GM15510 (cell line): ENCODE measurements around the gene TP53TG5.

Experiments
- POLR2A ChIP-seq: IDR thresholded peaks from 3 replicates; pipeline ENCODE4 v1.6.1; 2011; ENCODE audit warnings: borderline replicate concordance; ENCODE audit not compliant: insufficient read length; ENCODE audit errors: extremely low read depth

Gene TP53TG5

GRCh38 chr20:45408646-45409213, 30.6 kb upstream of the TP53TG5 start:
- no peak for TF ChIP-seq POLR2A

DNA sequence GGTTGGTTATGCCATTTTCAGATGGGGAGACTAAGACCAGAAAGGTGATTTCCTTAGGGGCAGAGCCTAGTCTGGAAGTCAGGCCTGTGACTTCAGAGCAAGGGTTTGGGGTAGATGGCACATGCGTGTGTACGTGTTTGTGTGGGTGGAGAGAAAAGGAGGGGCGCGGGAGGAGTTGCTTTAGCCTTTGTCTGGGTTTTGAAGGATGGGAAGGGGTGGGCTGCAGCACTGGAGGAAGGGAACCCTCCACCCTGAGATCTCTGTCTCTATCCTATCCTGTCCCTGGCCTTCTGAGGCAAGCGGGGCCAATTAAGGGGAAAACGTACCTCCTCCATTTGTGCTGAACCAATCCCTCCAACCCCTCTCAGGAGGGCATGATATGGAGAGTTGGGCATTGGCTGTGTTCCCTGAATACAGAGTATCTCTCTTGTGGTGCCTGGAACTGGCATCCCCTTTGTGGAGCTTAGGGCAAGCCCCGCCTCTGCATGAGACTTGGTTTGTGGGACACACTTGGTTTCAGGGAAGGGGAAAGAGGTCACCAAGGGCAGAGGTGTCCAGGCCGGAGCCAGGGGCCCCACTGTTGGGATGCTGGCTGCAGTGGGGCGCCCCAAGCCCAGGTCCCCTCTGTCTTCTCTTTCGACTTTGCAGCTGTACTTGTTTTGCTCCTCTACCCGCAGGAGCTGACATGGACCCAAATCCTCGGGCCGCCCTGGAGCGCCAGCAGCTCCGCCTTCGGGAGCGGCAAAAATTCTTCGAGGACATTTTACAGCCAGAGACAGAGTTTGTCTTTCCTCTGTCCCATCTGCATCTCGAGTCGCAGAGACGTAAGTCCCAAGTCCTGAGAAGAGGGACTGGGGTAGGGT, 29.9 kb upstream of the TP53TG5 start, which contains the start of gene DBNDD2:
DBNDD2 (plus strand) TSS at position 507 of the 863 bp plus-strand sequence; CDS start at position 686, 179 bp downstream.
- no peak for TF ChIP-seq POLR2A

DNA sequence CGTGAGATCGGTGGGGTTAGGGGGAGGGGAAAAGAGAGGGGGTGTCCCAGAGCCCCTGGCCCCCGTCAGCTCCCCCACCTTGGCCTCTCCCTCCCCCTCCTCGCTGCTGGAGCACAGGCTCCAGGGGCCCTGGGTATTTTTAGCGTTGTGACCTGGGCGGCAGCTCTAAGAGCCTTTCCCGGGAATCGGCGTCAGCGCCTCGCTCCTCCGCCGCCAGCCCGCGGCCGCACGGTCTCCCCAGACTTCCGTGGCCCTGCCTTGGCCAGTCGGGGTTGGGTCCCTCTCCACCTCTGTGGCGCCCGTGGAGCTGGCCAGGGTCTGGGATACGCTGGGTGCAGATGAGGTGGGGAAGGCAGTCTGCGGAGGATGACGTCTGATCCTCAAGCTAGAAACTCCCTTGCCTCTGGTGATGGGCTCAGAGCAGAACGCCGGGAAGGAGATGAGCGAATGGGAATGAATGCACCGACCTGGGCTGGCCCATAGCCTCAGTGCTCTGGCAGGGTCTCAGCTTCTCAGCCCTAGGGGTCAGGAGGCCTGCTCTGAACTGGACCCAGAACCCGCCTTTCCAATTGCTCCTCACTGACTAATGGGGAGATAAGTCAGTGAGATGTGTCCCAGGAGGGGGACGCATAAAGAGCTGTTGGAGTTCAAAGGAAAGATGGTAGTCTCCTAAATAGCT, 29.1 kb upstream of the TP53TG5 start:
- no peak for TF ChIP-seq POLR2A

- TF ChIP-seq POLR2A, result no peak
Measured at GRCh38 chr20:45406260-45407066, 28.3 kb upstream of the TP53TG5 start.

GRCh38 chr20:45405571-45406259, 27.6 kb upstream of the TP53TG5 start:
- TF ChIP-seq POLR2A, result no peak

DNA sequence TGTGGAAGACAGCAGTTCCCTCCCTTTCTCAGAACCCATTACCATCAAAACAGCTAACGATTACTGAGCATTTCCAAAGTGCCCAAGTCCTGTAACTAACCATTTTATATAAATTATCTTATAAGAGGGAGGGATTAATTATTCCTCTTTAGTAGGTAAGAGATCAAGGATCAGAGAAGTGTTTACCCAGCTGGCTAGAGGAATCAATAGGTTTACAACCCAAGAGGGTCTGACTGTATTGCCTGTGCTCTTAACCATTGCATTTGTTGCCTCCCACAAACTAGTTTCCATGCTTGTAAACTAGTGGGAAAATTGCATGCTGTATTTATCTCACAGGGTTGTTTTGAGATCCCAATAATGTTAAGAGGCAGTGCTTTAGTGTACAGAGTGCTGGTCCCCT, 26.3 kb upstream of the TP53TG5 start:
- TF ChIP-seq POLR2A, result no peak

GRCh38 chr20:45402946-45403345, 24.8 kb upstream of the TP53TG5 start:
- TF ChIP-seq POLR2A, result no peak

- no peak for TF ChIP-seq POLR2A
Measured at GRCh38 chr20:45400346-45401031, 22.4 kb upstream of the TP53TG5 start.

DNA sequence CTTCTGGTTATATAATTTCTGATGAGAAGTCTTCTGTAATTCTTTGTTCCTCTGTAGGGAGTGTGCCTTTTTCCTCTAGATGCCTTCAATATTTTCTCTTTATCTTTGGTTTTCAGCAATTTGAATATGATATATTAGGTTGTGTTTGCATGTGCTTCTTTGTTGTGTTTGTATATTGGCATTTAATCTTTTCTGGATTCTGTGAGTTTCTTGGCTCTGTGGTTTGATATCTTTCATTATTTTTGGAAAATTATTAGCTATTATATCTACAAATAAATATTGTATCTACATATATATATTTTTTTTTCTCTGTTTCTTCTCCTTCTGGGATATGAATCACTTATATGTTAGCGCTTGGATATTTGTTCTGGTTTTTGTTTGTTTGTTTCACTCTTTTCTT, 20.9 kb upstream of the TP53TG5 start:
- no peak for TF ChIP-seq POLR2A

- no peak for TF ChIP-seq POLR2A
Measured at GRCh38 chr20:45395114-45395415, 16.9 kb upstream of the TP53TG5 start.

DNA sequence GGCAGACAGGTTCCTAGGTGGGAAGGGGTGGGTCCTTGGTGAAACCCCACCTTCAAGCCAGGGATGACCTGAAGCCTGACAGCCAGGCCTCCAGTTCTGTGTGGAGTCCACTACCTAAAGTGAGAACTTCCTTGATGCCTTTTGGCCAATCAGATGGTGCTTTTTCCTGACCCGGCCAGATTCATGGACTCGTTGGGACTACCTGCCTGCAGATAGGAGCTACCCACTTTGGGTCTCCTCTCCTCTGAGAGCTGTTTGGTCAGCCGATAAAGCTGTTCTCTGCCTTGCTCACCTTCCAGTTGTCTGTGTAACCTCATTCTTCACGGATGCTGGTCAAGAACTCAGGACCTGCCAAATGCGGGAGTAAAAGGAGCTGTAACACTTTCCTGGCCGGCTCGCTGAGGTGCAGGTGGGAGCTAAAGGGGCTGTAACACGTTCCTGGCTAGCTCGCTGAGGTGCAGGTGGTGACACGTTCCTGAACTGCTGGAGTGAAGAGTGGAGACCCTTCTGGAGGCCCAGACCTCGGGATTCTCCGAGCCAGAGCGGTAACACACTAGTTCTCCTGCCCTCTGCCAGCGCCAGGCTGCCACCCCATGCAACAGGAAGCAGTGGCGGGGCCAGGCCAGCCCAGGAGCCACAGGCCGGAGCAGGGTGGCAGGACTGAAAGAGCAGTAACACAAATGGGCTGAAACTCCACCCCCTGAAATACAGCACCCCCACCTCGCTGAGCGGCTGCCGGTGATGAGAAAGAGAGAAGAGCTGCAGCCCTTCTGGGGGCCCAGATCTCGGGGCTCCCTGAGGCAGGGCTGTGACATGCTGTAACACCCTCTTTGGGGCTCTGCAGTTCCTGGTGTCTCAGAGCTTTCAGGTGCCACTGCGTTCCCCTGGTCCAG, 16.3 kb upstream of the TP53TG5 start:
- TF ChIP-seq POLR2A, result no peak

GRCh38 chr20:45392733-45393132, 14.6 kb upstream of the TP53TG5 start:
- TF ChIP-seq POLR2A, result no peak

GRCh38 chr20:45391559-45391958, 13.4 kb upstream of the TP53TG5 start:
- no peak for TF ChIP-seq POLR2A
